ENCODE measurements around the gene UGT2B17. TPM values are rescaled to one million over a fixed set of nuclear protein-coding genes. Genes with fewer than 3 reads are reported as not detected.

The UGT2B17 gene
- total and polyA plus RNA-seq, 10 of the 15 experiments (the other 5 are each of a cell fraction or from before 2014, with no cell fraction given), result 0.15 TPM; not detected in 9

GRCh38 chr4:68589790-68590189 is 13.7 kb upstream of the UGT2B17 start:
- no peaks in the 10 kb centered on the region for H3K9me3 ChIP-seq (replicated peaks; ENCODE audit: control insufficient read depth, insufficient read depth, low read length)
- no peaks in the 10 kb centered on the region for H4K20me1 ChIP-seq (ENCODE audit: control insufficient read depth, insufficient read depth)
- no peaks in the 10 kb centered on the region for H3K4me1 ChIP-seq (ENCODE audit: control insufficient read depth, insufficient read depth, low read length)
- no peak overlapping the region for H3K4me2 ChIP-seq (ENCODE audit: control insufficient read depth, insufficient read depth)
- TF ChIP-seq KAT2A (conservative IDR thresholded peaks at IDR 0.05; ENCODE audit: control insufficient read depth, low read depth, low read length) (no peak), SIN3A (IDR thresholded peaks at IDR 0.05; ENCODE audit: low read depth, low read length) (no peak), HCFC1 (IDR thresholded peaks at IDR 0.05; ENCODE audit: low read length) (no peak), MEF2A (IDR thresholded peaks at IDR 0.05; ENCODE audit: insufficient read depth, low read depth, low read length) (no peak)
- ChIA-PET POLR2A (no interaction called here), CTCF (no interaction called here), SMC1A (ENCODE audit: uncharacterized antibody, unreplicated experiment) (no interaction called here), RAD21 (ENCODE audit: unreplicated experiment) (no interaction called here)
- no peak overlapping the region for H3K4me3 ChIP-seq
- H3K9ac ChIP-seq (ENCODE audit: control insufficient read depth, insufficient read depth, low read length), result no peak overlapping the region
- no peaks in the 10 kb centered on the region for H3K27me3 ChIP-seq (replicated peaks in 1 of 2; ENCODE audit: control insufficient read depth in 2 of 2, insufficient read depth in 2 of 2, low read length in 1 of 2)
- no peak overlapping the region for H2AFZ ChIP-seq (ENCODE audit: control insufficient read depth, low read depth, low read length)
- intact Hi-C loops (cut with micrococcal nuclease; ENCODE audit: unreplicated experiment) (no loop called here), in situ Hi-C loops (cut with MboI) (loop anchor here (25.0 kb wide), 1 partner anchor 98 kb away; no protein-coding TSS in a partner anchor)
- FAIRE-seq, result no peak
- no peaks in the 10 kb centered on the region for H3K36me3 ChIP-seq (ENCODE audit: control insufficient read depth in 2 of 2, insufficient read depth in 2 of 2, low read length in 1 of 2)
- BruUV-seq (replicated peaks), result no TSS peak
- no peak for DNase-seq (ENCODE audit: low read depth, low spot score)
- H3K27ac ChIP-seq (ENCODE audit: control insufficient read depth, insufficient read depth), result no peak overlapping the region
- no peak for ATAC-seq
- no peaks in the 10 kb centered on the region for H3K79me2 ChIP-seq (ENCODE audit: control insufficient read depth, insufficient read depth, low read length)

DNA sequence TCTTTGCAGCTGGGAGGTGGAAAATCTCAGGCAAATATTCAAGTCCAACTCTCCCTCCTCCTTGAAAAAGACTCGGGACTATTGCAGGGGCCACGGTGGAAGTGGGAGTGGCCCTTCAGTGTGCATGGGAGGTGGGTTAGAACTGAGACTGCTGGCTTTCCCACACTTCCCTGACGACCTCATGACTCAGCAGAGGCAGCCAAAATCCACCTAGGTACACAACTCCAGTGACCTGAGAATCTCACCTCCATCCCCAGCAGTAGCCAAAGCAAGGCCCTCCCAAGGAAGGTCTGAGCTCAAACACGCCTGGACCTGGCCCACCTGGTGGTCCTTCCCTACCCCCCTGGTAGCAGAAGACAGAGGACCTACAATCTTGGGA is 6.2 kb upstream of the UGT2B17 start:
- RAD21 ChIA-PET (ENCODE audit: unreplicated experiment), result no interaction called here
- WGBS (ENCODE audit: insufficient coverage, insufficient replicate concordance, low lambda C conversion rate, missing lambda C conversion rate), result no CpG with 5 or more reads among the region's 4 CpGs
- no TSS peak for BruUV-seq (replicated peaks)

More for the DNA sequence above, 6.2 kb upstream of the UGT2B17 start:
- Histone ChIP-seq H3K4me1 (ENCODE audit: control insufficient read depth, insufficient read depth, low read length) (no peaks in the 10 kb centered on the region), H3K36me3 (ENCODE audit: control insufficient read depth in 2 of 2, insufficient read depth in 2 of 2, low read length in 1 of 2) (no peaks in the 10 kb centered on the region), H3K9me3 (replicated peaks; ENCODE audit: control insufficient read depth, insufficient read depth, low read length) (no peaks in the 10 kb centered on the region), H4K20me1 (ENCODE audit: control insufficient read depth, insufficient read depth) (no peaks in the 10 kb centered on the region), H3K79me2 (ENCODE audit: control insufficient read depth, insufficient read depth, low read length) (no peaks in the 10 kb centered on the region), H3K4me3 (no peak overlapping the region), H3K27ac (ENCODE audit: control insufficient read depth, insufficient read depth) (no peak overlapping the region), H3K27me3 (replicated peaks in 1 of 2; ENCODE audit: control insufficient read depth in 2 of 2, insufficient read depth in 2 of 2, low read length in 1 of 2) (no peaks in the 10 kb centered on the region), H3K4me2 (ENCODE audit: control insufficient read depth, insufficient read depth) (no peak overlapping the region), H2AFZ (ENCODE audit: control insufficient read depth, low read depth, low read length) (no peak overlapping the region), H3K9ac (ENCODE audit: control insufficient read depth, insufficient read depth, low read length) (no peak overlapping the region)
- ChIA-PET POLR2A (no interaction called here), SMC1A (ENCODE audit: uncharacterized antibody, unreplicated experiment) (no interaction called here), CTCF (no interaction called here)
- ATAC-seq (no peak), DNase-seq (ENCODE audit: low read depth, low spot score) (no peak), FAIRE-seq (no peak)
- intact Hi-C loops (cut with micrococcal nuclease; ENCODE audit: unreplicated experiment) (no loop called here), in situ Hi-C loops (cut with MboI) (loop anchor here (25.0 kb wide), 1 partner anchor 105 kb away; no protein-coding TSS in a partner anchor)
- TF ChIP-seq ZNF217 (IDR thresholded peaks at IDR 0.05) (no peak), SIX5 (IDR thresholded peaks at IDR 0.05; ENCODE audit: low read depth, low read length, severe bottlenecking) (no peak), DPF2 (IDR thresholded peaks at IDR 0.05) (no peak), PRDM15 (CRISPR knock-in tag; IDR thresholded peaks at IDR 0.05) (no peak), RFX5 (IDR thresholded peaks at IDR 0.05; ENCODE audit: low read depth, low read length) (no peak), FOS (IDR thresholded peaks at IDR 0.05; ENCODE audit: borderline replicate concordance, extremely low read depth, insufficient read length) (no peak)
